Brain microvascular endothelial cell (primary cell): ENCODE data around the gene MAP3K1.
A peak's percentile ranks its signal among the peaks of the same experiment; 100 is the strongest.

Source experiments
- DNase-seq: peaks from one replicate; pipeline ENCODE4 v3.0.0-alpha.2; 2020
- H3K27ac ChIP-seq: fragments of 250-450 bp; sonication (Bioruptor Pico); 2 replicates; pipeline ENCODE4 v1.5.1; 2020; ENCODE audit warnings: mild to moderate bottlenecking, moderate library complexity
- H3K27me3 ChIP-seq: fragments of 250-450 bp; sonication (Bioruptor Pico); replicated peaks from 2 replicates; pipeline ENCODE4 v1.5.1; 2020; ENCODE audit warnings: mild to moderate bottlenecking
- H3K36me3 ChIP-seq: fragments of 250-450 bp; sonication (Bioruptor Pico); replicated peaks from 2 replicates; pipeline ENCODE4 v1.5.1; 2020; ENCODE audit warnings: mild to moderate bottlenecking
- H3K4me3 ChIP-seq: 2 replicates; pipeline ENCODE4 v1.5.1; 2011; ENCODE audit warnings: low read depth, mild to moderate bottlenecking, control low read depth, low read length, moderate library complexity
- in situ Hi-C: cut with HindIII; loops from 2 replicates; pipeline ENCODE4 v1.10.0; 2017; ENCODE audit warnings: low sequenced_read_pairs, low pct_ligation_motif_present
- TF ChIP-seq, protein P1 (sequence below): IDR thresholded peaks from 2 replicates; pipeline ENCODE4 v1.5.1; 2011; ENCODE audit warnings: low read depth, mild to moderate bottlenecking, moderate library complexity, low read length, control low read depth, inconsistent platforms; ENCODE audit errors: missing control alignments

MAP3K1 gene

DNA sequence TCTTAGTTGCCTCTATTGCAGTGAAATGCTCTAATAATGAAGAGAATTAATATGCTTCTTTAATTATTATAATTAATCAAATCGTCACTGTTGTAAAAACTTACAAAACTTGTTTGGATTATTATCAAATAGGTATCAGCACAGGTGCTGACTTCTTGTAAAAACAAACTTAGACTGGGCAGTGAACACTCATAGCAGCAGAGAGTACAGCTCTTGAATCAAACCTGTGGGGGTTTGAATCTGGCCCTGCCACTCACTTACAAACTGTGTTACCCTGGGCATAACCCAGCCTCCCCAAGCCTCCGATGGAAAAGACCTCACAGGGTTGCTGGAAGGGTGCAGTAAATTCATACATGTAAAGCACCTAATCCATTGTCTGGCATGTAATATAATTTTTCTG is 35.1 kb downstream of the MAP3K1 start:
- Histone ChIP-seq H3K4me3 (no peak overlapping the region), H3K36me3 (no peaks in the 10 kb centered on the region), H3K27ac (no peak overlapping the region), H3K27me3 (no peaks in the 10 kb centered on the region)
- TF ChIP-seq, protein P1, sequence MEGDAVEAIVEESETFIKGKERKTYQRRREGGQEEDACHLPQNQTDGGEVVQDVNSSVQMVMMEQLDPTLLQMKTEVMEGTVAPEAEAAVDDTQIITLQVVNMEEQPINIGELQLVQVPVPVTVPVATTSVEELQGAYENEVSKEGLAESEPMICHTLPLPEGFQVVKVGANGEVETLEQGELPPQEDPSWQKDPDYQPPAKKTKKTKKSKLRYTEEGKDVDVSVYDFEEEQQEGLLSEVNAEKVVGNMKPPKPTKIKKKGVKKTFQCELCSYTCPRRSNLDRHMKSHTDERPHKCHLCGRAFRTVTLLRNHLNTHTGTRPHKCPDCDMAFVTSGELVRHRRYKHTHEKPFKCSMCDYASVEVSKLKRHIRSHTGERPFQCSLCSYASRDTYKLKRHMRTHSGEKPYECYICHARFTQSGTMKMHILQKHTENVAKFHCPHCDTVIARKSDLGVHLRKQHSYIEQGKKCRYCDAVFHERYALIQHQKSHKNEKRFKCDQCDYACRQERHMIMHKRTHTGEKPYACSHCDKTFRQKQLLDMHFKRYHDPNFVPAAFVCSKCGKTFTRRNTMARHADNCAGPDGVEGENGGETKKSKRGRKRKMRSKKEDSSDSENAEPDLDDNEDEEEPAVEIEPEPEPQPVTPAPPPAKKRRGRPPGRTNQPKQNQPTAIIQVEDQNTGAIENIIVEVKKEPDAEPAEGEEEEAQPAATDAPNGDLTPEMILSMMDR = no peak
- in situ Hi-C loops = no loop called here
- no peak for DNase-seq

DNA sequence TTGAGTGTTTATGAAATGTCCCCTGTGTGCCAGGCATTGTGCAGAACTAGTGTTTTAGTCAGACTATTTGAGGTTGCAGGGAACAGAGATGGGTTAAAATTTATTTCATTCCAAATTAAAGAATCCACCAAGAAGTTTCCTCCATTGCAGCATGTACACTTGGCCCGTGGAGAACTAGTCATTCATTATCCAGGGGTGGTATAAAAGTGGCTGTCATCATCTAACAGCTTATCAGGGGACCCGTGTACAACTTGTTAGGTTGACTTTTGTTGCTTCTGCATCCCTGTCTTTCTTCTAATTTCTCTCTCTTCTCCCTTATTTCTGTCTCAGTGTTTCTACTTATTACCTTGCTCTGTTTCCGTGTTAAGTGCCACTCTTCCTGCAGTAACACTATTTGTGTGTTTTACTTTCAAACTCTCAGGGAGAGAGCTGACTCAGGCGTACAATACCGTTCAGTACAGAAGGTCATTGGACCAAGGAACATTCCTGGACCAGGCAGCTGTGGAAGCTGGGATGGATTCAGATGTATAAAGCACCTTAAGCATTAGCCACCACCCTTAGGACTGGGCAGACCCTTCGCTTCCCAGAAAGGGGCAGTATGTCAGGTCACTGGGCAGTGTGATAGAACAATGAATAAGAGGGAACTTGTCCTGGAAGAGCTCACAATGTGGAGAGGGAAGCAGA is 36.1 kb downstream of the MAP3K1 start:
- in situ Hi-C loops = no loop called here
- Histone ChIP-seq H3K27ac (no peak overlapping the region), H3K36me3 (no peaks in the 10 kb centered on the region), H3K27me3 (no peaks in the 10 kb centered on the region), H3K4me3 (no peak overlapping the region)
- TF ChIP-seq, protein P1 = no peak
- peak; percentile 31 for DNase-seq

DNA sequence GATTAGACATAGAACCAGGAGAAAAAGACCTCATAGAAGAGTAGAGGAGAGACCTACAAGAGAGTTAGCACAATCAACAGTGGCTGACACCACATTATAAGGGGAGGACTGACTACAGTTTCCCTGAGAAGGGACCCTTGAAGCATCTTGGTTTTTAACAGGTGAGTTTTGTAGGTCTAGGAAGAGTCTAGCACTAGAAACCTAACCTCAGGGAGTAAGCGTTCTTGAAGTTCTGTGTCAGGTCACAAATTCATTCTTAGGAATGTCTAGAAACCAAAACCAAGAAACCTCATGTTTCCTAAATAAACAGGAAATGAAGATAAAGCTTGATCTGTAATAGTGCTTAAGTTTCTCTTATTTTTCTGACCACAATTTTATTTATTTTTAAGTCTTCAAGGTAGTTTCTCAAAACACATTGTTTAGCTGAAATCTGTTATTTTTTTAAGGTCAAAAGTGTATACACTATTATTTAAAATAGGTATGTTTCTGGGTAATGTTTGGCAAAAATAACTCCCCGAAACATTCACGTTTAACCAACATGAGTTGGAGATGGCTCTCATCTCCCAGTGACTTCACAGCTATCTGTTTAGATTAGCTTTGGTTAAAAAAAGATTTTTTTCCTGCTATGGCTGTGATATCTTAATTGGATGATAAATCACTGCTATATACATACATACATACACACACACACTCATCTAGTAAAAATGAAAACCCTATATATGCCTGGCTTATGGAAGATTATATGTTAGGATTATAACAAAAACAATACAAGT is 37.1 kb downstream of the MAP3K1 start:
- TF ChIP-seq, protein P1 = no peak
- Histone ChIP-seq H3K27ac (peak overlapping the region; percentile 11), H3K36me3 (no peaks in the 10 kb centered on the region), H3K4me3 (no peak overlapping the region), H3K27me3 (no peaks in the 10 kb centered on the region)
- DNase-seq = no peak
- in situ Hi-C loops = no loop called here

DNA sequence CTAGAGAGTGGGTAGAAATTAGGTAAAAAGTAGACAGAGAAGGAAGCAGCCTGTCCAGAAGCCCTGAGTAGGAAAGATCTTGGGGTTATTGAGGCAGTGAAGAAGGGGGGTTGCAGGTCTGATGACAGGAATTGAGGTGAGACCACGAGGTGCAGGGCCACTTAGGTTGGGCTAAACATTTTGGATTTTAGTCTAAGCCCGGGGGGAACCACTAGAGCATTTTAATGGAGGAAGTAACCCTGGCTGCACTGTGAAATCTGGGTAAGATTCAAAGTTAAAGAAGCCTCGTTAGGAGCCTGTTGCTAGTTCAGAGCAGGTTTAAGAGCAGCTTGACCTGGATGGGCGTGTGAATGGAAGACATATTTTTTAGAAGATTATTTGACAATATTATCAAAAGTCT is 38.3 kb downstream of the MAP3K1 start:
- TF ChIP-seq, protein P1 = no peak
- H3K27ac ChIP-seq = no peak overlapping the region
- H3K27me3 ChIP-seq = no peaks in the 10 kb centered on the region
- in situ Hi-C loops = no loop called here
- H3K36me3 ChIP-seq = no peaks in the 10 kb centered on the region
- no peak overlapping the region for H3K4me3 ChIP-seq
- DNase-seq = no peak

DNA sequence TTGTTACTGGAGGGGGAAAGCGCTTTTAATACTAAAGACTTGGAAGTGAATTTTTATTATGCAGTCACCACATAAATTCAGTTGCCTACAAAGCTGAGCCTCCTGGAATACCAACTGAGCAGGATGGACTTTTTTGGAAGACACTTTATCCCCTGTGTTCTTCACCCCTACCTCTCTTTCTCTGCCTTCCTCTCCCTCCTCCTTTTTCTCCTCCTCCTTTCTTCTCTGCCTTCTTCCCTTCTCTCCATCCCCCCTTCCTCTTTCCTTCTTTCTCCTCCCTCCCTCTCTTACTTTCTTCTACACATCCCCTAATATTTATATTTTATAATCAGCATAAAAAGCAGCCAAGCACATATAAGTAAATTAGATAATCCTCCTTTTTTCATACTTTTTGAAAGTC is 39.6 kb downstream of the MAP3K1 start:
- TF ChIP-seq, protein P1 = no peak
- no peak for DNase-seq
- Histone ChIP-seq H3K27ac (no peak overlapping the region), H3K27me3 (no peaks in the 10 kb centered on the region), H3K36me3 (peaks cover 2% of the 10 kb centered on the region), H3K4me3 (no peak overlapping the region)
- in situ Hi-C loops = no loop called here
